Measurements from ENCODE around the gene MYOCD. TPM values are rescaled to one million over a fixed set of nuclear protein-coding genes. Genes with fewer than 3 reads are reported as not detected.

Gene MYOCD
- 0.22 and 0.24 TPM in 2 replicates for total RNA-seq (2014; rRNA removed; shearing (Covaris generic))

- H3K36me3 ChIP-seq (replicated peaks; ENCODE audit: control insufficient read depth, insufficient read depth, low read length), result no peaks in the 10 kb centered on the region
- H3K27me3 ChIP-seq (ENCODE audit: control insufficient read depth, insufficient read depth, low read length), result peaks cover 14% of the 10 kb centered on the region
- peak; percentile 91 for DNase-seq
- peak within 1 kb of the TSS; percentile 59 for H3K4me3 ChIP-seq (ENCODE audit: insufficient read depth, low read depth, low read length)
These were observed at the start of gene MYOCD for GRCh38 chr17:12665263-12666210. MYOCD (plus strand) TSS chr17:12665890; CDS start chr17:12666189, 299 bp downstream.

GRCh38 chr17:12616161-12616560, 49.5 kb upstream of the MYOCD start:
- Histone ChIP-seq H3K27me3 (ENCODE audit: control insufficient read depth, insufficient read depth, low read length) (no peaks in the 10 kb centered on the region), H3K36me3 (replicated peaks; ENCODE audit: control insufficient read depth, insufficient read depth, low read length) (no peaks in the 10 kb centered on the region), H3K4me3 (ENCODE audit: insufficient read depth, low read depth, low read length) (no peak overlapping the region)
- no peak for DNase-seq

GRCh38 chr17:12618557-12618956, 47.1 kb upstream of the MYOCD start:
- Histone ChIP-seq H3K27me3 (ENCODE audit: control insufficient read depth, insufficient read depth, low read length) (no peaks in the 10 kb centered on the region), H3K36me3 (replicated peaks; ENCODE audit: control insufficient read depth, insufficient read depth, low read length) (no peaks in the 10 kb centered on the region), H3K4me3 (ENCODE audit: insufficient read depth, low read depth, low read length) (no peak overlapping the region)
- no peak for DNase-seq

GRCh38 chr17:12619459-12620199, 46.1 kb upstream of the MYOCD start:
- no peak for DNase-seq
- Histone ChIP-seq H3K27me3 (ENCODE audit: control insufficient read depth, insufficient read depth, low read length) (no peaks in the 10 kb centered on the region), H3K36me3 (replicated peaks; ENCODE audit: control insufficient read depth, insufficient read depth, low read length) (no peaks in the 10 kb centered on the region), H3K4me3 (ENCODE audit: insufficient read depth, low read depth, low read length) (no peak overlapping the region)

GRCh38 chr17:12620200-12620720, 45.4 kb upstream of the MYOCD start:
- H3K36me3 ChIP-seq (replicated peaks; ENCODE audit: control insufficient read depth, insufficient read depth, low read length), result no peaks in the 10 kb centered on the region
- peak; percentile 13 for DNase-seq
- H3K4me3 ChIP-seq (ENCODE audit: insufficient read depth, low read depth, low read length), result no peak overlapping the region
- no peaks in the 10 kb centered on the region for H3K27me3 ChIP-seq (ENCODE audit: control insufficient read depth, insufficient read depth, low read length)

- no peaks in the 10 kb centered on the region for H3K27me3 ChIP-seq (ENCODE audit: control insufficient read depth, insufficient read depth, low read length)
- no peak for DNase-seq
- H3K36me3 ChIP-seq (replicated peaks; ENCODE audit: control insufficient read depth, insufficient read depth, low read length), result no peaks in the 10 kb centered on the region
- no peak overlapping the region for H3K4me3 ChIP-seq (ENCODE audit: insufficient read depth, low read depth, low read length)
These were observed 43.0 kb upstream of the MYOCD start for GRCh38 chr17:12622726-12623125.

GRCh38 chr17:12623220-12623848, 42.4 kb upstream of the MYOCD start:
- H3K36me3 ChIP-seq (replicated peaks; ENCODE audit: control insufficient read depth, insufficient read depth, low read length), result no peaks in the 10 kb centered on the region
- H3K4me3 ChIP-seq (ENCODE audit: insufficient read depth, low read depth, low read length), result no peak overlapping the region
- H3K27me3 ChIP-seq (ENCODE audit: control insufficient read depth, insufficient read depth, low read length), result no peaks in the 10 kb centered on the region
- DNase-seq, result no peak

- no peaks in the 10 kb centered on the region for H3K27me3 ChIP-seq (ENCODE audit: control insufficient read depth, insufficient read depth, low read length)
- no peak for DNase-seq
- H3K36me3 ChIP-seq (replicated peaks; ENCODE audit: control insufficient read depth, insufficient read depth, low read length), result no peaks in the 10 kb centered on the region
- no peak overlapping the region for H3K4me3 ChIP-seq (ENCODE audit: insufficient read depth, low read depth, low read length)
These were observed 41.5 kb upstream of the MYOCD start for GRCh38 chr17:12624211-12624610.

- H3K4me3 ChIP-seq (ENCODE audit: insufficient read depth, low read depth, low read length), result no peak overlapping the region
- H3K27me3 ChIP-seq (ENCODE audit: control insufficient read depth, insufficient read depth, low read length), result no peaks in the 10 kb centered on the region
- H3K36me3 ChIP-seq (replicated peaks; ENCODE audit: control insufficient read depth, insufficient read depth, low read length), result no peaks in the 10 kb centered on the region
- peak; percentile 13 for DNase-seq
These were observed 40.6 kb upstream of the MYOCD start for GRCh38 chr17:12625092-12625491.

- Histone ChIP-seq H3K36me3 (replicated peaks; ENCODE audit: control insufficient read depth, insufficient read depth, low read length) (no peaks in the 10 kb centered on the region), H3K27me3 (ENCODE audit: control insufficient read depth, insufficient read depth, low read length) (no peaks in the 10 kb centered on the region), H3K4me3 (ENCODE audit: insufficient read depth, low read depth, low read length) (no peak overlapping the region)
- DNase-seq, result no peak
These were observed 38.5 kb upstream of the MYOCD start for GRCh38 chr17:12627177-12627629.

GRCh38 chr17:12627781-12628451, 37.8 kb upstream of the MYOCD start:
- DNase-seq, result no peak
- no peak overlapping the region for H3K4me3 ChIP-seq (ENCODE audit: insufficient read depth, low read depth, low read length)
- H3K36me3 ChIP-seq (replicated peaks; ENCODE audit: control insufficient read depth, insufficient read depth, low read length), result no peaks in the 10 kb centered on the region
- no peaks in the 10 kb centered on the region for H3K27me3 ChIP-seq (ENCODE audit: control insufficient read depth, insufficient read depth, low read length)

GRCh38 chr17:12631076-12631475, 34.6 kb upstream of the MYOCD start:
- Histone ChIP-seq H3K27me3 (ENCODE audit: control insufficient read depth, insufficient read depth, low read length) (no peaks in the 10 kb centered on the region), H3K36me3 (replicated peaks; ENCODE audit: control insufficient read depth, insufficient read depth, low read length) (no peaks in the 10 kb centered on the region), H3K4me3 (ENCODE audit: insufficient read depth, low read depth, low read length) (no peak overlapping the region)
- no peak for DNase-seq

GRCh38 chr17:12632785-12633184, 32.9 kb upstream of the MYOCD start:
- no peaks in the 10 kb centered on the region for H3K27me3 ChIP-seq (ENCODE audit: control insufficient read depth, insufficient read depth, low read length)
- DNase-seq, result no peak
- H3K4me3 ChIP-seq (ENCODE audit: insufficient read depth, low read depth, low read length), result no peak overlapping the region
- no peaks in the 10 kb centered on the region for H3K36me3 ChIP-seq (replicated peaks; ENCODE audit: control insufficient read depth, insufficient read depth, low read length)
